Measurements from ENCODE around the gene VPS13D.

DNA sequence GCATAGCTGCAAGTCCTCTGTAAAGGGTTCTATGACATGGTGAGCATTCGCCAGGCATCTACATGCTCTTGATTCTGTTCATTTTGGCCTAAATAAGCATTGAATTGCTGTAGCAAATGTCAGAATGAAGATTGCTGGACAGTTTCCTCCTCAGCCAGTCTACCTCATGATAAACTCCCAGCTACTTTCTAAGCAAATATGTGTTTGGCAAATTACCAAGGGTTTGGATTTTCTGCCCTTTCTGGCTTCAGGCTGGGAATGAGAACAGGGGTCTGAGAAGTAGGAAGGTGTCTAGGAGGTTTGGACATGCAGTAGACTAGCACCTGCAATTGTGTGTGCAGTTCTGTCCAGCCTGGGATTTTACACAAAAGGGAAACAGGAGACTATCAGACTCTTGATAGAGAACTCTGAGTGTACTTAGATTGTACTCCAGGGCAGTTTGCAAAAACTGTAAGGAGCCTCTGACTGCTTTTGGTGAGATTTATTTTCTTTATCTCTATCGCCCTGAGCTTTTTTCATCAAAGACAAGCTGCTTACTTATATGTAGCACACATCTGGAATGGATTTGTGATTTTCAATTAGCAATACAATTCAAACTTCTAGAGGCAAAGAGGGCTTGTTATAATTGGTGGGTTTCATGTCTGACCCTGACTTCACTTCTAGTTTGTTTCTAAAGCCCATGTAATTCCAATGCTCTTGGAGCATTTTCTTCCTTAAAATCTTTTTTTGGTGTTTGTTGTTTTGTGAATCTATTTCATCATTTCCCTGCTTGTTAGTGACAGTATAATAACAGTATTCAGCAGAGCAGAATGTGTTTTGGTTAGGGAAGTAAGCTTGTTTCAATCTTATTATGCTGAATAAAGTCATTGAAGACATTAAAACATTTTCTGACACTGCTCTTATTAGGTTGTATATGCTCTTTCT lies 150.8 kb downstream of the VPS13D start:
- TF ChIP-seq, protein P1, sequence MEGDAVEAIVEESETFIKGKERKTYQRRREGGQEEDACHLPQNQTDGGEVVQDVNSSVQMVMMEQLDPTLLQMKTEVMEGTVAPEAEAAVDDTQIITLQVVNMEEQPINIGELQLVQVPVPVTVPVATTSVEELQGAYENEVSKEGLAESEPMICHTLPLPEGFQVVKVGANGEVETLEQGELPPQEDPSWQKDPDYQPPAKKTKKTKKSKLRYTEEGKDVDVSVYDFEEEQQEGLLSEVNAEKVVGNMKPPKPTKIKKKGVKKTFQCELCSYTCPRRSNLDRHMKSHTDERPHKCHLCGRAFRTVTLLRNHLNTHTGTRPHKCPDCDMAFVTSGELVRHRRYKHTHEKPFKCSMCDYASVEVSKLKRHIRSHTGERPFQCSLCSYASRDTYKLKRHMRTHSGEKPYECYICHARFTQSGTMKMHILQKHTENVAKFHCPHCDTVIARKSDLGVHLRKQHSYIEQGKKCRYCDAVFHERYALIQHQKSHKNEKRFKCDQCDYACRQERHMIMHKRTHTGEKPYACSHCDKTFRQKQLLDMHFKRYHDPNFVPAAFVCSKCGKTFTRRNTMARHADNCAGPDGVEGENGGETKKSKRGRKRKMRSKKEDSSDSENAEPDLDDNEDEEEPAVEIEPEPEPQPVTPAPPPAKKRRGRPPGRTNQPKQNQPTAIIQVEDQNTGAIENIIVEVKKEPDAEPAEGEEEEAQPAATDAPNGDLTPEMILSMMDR (IDR thresholded peaks at IDR 0.05 in 4 of 5, conservative IDR thresholded peaks at IDR 0.05 in 1 of 5) = no peak
- TF ChIP-seq POLR2A (IDR thresholded peaks at IDR 0.05) = no peak
